Activated CD8-positive, alpha-beta T cell treated with anti-CD3 and anti-CD28 coated beads, Interleukin-2, amount 10 ng/mL, durations not matched to agents 7 days and 5 days (primary cell): ENCODE measurements around the gene ZNF514. TPM values are rescaled to one million over a fixed set of nuclear protein-coding genes. Genes with fewer than 3 reads are reported as not detected.

Experiments used
- ATAC-seq: fragments of 150-1000 bp; cut with Tn5 transposase; one replicate; pipeline ENCODE4 v1.10.0; 2021; ENCODE audit warnings: moderate library complexity
- CTCF ChIA-PET: fragments of 350-600 bp; sonication (Branson Sonifier 250); formaldehyde crosslinking; loops from one replicate; lab custom pipeline; 2021; ENCODE audit warnings: antibody characterized with exemption; lab: Charles Lee
- POLR2A ChIA-PET: fragments of 350-600 bp; sonication (Branson Sonifier 250); formaldehyde crosslinking; loops from one replicate; lab custom pipeline; 2021; ENCODE audit warnings: antibody characterized with exemption; lab: Charles Lee
- DNase-seq: peaks from one replicate; pipeline ENCODE4 v3.0.0-alpha.2; 2020
- H3K27ac Mint-ChIP-seq: one replicate; pipeline ENCODE4 v1.8.0; 2021; ENCODE audit warnings: mild to moderate bottlenecking, mixed read lengths
- H3K27me3 Mint-ChIP-seq: one replicate; pipeline ENCODE4 v1.8.0; 2021; ENCODE audit warnings: low read depth, mixed read lengths
- H3K36me3 Mint-ChIP-seq: one replicate; pipeline ENCODE4 v1.8.0; 2021; ENCODE audit warnings: low read depth, mixed read lengths
- H3K4me1 Mint-ChIP-seq: one replicate; pipeline ENCODE4 v1.8.0; 2021; ENCODE audit warnings: low read depth, mixed read lengths
- H3K4me3 Mint-ChIP-seq: one replicate; pipeline ENCODE4 v1.8.0; 2021; ENCODE audit warnings: mild to moderate bottlenecking, mixed read lengths
- H3K9me3 Mint-ChIP-seq: one replicate; pipeline ENCODE4 v1.8.0; 2022; ENCODE audit warnings: mixed read lengths; ENCODE audit not compliant: insufficient read depth
- total RNA-seq, 2 experiments: library from RNA; stranded (reverse); gene quantifications; one replicate each; pipeline ENCODE4 v1.2.3, GENCODE V29; 2021

ZNF514 gene
- total RNA-seq, 2 experiments from 2014 or later: 16.3 to 17.4 TPM

GRCh38 chr2:95174031-95174542 is 14.4 kb upstream of the ZNF514 start:
- Mint-ChIP-seq H3K27ac (no peak overlapping the region), H3K27me3 (no peaks in the 10 kb centered on the region), H3K9me3 (no peaks in the 10 kb centered on the region), H3K4me3 (no peak overlapping the region), H3K4me1 (no peaks in the 10 kb centered on the region), H3K36me3 (peaks cover 25% of the 10 kb centered on the region)
- ATAC-seq (no peak), DNase-seq (no peak)
- ChIA-PET CTCF (no interaction called here), POLR2A (no interaction called here)

GRCh38 chr2:95171902-95172301 is 12.3 kb upstream of the ZNF514 start:
- Mint-ChIP-seq H3K27ac (no peak overlapping the region), H3K9me3 (no peaks in the 10 kb centered on the region), H3K27me3 (no peaks in the 10 kb centered on the region), H3K4me1 (peaks cover under 1% of the 10 kb centered on the region), H3K4me3 (no peak overlapping the region), H3K36me3 (peaks cover 7% of the 10 kb centered on the region)
- no peak for ATAC-seq
- POLR2A ChIA-PET: no interaction called here
- CTCF ChIA-PET: no interaction called here
- DNase-seq: no peak

DNA sequence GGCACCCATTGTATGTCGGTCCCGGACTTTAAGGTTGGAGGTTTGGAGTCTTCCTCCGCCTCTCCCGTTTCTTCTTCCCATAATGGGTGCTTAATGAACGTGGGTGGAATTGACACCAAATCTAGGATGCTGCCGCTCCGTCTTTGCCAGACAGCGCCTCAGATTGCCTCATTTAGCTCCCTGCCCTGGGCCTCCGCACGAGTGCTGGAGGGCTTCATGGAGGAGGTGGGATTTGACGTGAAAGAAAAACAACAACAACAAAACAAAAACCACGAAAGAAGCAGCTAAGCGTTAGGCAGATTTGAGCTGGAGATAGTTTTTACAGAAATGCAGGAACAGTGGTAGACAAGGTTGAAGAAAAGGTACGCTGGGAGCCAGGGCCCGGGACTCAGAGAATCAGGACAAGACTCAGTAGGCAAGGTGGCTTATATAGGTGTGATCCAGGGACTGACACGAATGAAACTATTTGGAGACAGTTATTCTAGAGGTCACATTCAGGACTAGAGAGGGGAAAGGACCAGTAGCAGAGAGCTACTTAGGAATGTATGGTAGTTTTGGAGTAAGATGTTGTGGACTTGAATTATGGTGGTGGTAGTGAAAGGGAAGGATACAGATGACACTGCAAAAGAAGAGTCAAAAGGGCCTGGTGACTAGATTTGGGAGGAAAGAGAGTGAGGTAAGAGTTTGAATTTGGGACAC is 6.6 kb upstream of the ZNF514 start:
- ChIA-PET CTCF (interaction anchor here (1.0 to 3.1 kb wide), 5 partner anchors 16 to 143 kb away, joined by 3 to 16 read pairs (median 7); partner anchors contain the start of gene MRPS5), POLR2A (interaction anchor here (0.5 to 2.0 kb wide), 2 partner anchors 30 to 45 kb away, joined by 3 to 11 read pairs; partner anchors contain the start of gene MRPS5)
- Mint-ChIP-seq H3K4me3 (peak overlapping the region; percentile 93), H3K27ac (peak overlapping the region; percentile 96), H3K27me3 (no peaks in the 10 kb centered on the region), H3K9me3 (no peaks in the 10 kb centered on the region), H3K4me1 (peaks cover 27% of the 10 kb centered on the region), H3K36me3 (peaks cover 19% of the 10 kb centered on the region)
- ATAC-seq (peak; percentile 27), DNase-seq (no peak)

DNA sequence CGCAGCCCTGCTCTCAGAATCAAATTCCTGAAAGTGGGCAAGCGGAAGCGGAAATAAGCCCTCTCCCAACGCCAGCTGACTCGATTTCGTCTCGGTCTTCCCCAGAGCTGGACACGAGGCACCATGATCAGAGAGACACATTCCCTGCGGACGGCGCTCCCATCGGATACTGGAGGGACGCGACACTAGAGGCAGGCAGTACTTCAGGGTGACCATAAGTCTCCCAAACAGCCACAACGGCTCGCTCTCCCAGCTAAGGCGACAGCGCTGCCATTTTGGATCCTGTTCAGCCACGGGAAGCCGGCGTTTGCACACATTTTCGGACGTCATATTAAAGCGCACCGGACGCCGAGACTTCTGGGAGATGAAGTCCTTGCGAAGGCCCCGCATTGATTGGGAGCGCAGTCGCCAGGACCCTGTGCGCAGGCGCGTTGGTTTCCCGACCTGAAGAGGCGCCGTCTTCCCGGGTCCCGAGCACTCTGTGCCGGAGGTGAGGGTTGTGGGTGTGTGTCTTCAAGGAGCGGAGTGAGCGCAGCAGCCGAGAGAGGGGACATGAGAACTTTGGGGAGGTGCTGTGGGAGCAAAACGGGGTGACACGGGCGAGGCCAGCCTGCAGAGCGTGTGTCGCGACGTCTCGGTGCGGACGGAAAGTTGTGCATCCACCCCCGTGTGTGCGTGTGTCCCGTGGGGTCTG is 5.9 kb upstream of the ZNF514 start, which contains the start of gene ZNF2:
TSS of gene ZNF2 (plus strand) at position 439 of the 694 bp plus-strand sequence. CDS start 10,418 bp downstream, outside the sequence.
- peak within 1 kb of the TSS; percentile 96 for H3K27ac Mint-ChIP-seq
- ATAC-seq (peak; percentile 98), DNase-seq (peak; percentile 98)
- H3K4me3 Mint-ChIP-seq: peak within 1 kb of the TSS; percentile 93
- peaks cover 27% of the 10 kb centered on the region for H3K4me1 Mint-ChIP-seq
- POLR2A ChIA-PET: interaction anchor here (0.5 to 2.0 kb wide), 3 partner anchors 30 to 46 kb away, joined by 3 to 11 read pairs (median 3); partner anchors contain the start of gene MRPS5
- no peaks in the 10 kb centered on the region for H3K9me3 Mint-ChIP-seq
- CTCF ChIA-PET: interaction anchor here (0.8 to 3.1 kb wide), 6 partner anchors 44 to 208 kb away, joined by 4 to 16 read pairs (median 6); partner anchors contain the start of gene MRPS5
- H3K36me3 Mint-ChIP-seq: peaks cover 19% of the 10 kb centered on the region
- no peaks in the 10 kb centered on the region for H3K27me3 Mint-ChIP-seq

GRCh38 chr2:95165030-95165370 is 5.4 kb upstream of the ZNF514 start:
- POLR2A ChIA-PET: interaction anchor here (0.7 to 2.0 kb wide), 2 partner anchors 43 to 47 kb away, joined by 3 to 11 read pairs; partner anchors contain the start of gene MRPS5
- CTCF ChIA-PET: interaction anchor here (0.8 to 3.1 kb wide), 6 partner anchors 44 to 208 kb away, joined by 4 to 16 read pairs (median 6); partner anchors contain the start of gene MRPS5
- Mint-ChIP-seq H3K4me3 (peak overlapping the region; percentile 93), H3K27me3 (no peaks in the 10 kb centered on the region), H3K9me3 (no peaks in the 10 kb centered on the region), H3K36me3 (peaks cover 19% of the 10 kb centered on the region), H3K4me1 (peaks cover 30% of the 10 kb centered on the region), H3K27ac (peak overlapping the region; percentile 96)
- ATAC-seq (peak; percentile 10), DNase-seq (no peak)

DNA sequence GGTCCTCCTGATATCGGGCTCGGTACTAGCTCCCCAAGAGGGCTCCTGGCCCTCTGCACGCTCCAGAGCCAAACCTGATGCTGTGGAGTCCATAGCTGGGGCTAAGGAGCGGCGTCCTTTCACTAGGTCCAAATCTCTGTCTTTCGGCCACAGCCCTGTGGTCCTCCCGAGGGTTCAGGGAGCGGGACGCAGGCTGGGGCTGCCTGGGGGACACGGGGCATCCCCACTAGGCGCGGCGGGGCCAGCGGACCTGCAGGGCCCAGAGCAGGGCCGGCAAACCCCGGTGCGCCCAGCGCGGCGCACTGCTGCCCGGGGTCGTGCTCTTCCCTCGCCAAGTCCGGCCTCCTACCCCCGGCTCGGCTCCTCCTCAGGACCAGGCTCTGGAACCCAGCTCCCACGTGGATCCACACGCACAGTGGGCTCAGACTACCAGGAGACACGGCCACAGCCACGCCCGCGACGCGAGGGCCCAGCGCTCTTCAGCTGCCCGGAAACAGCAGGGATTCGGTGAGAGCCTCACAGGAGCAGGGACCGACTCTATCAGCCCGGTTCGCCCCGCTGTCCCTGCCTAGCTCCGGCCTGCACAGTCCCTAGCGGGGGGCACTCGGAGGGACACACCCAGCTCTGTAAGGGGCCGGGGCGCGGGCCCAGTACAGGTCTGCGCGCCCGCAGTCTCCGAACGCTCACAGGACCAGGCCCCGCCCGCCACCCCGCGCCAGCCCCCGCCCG is 593 bp downstream of the ZNF514 start:
- peak overlapping the region; percentile 81 for H3K4me3 Mint-ChIP-seq
- ChIA-PET CTCF (interaction anchor here (0.8 to 3.1 kb wide), 6 partner anchors 10 to 136 kb away, joined by 3 to 14 read pairs (median 4); no protein-coding TSS in a partner anchor), POLR2A (interaction anchor here (1.1 to 2.9 kb wide), 4 partner anchors 36 to 136 kb away, joined by 3 to 13 read pairs (median 3); partner anchors contain the start of gene MRPS5)
- H3K9me3 Mint-ChIP-seq: peaks cover 12% of the 10 kb centered on the region
- peak; percentile 75 for ATAC-seq
- H3K27me3 Mint-ChIP-seq: no peaks in the 10 kb centered on the region
- H3K4me1 Mint-ChIP-seq: peaks cover 21% of the 10 kb centered on the region
- peaks cover 37% of the 10 kb centered on the region for H3K36me3 Mint-ChIP-seq
- DNase-seq: peak; percentile 40
- H3K27ac Mint-ChIP-seq: peak overlapping the region; percentile 83

DNA sequence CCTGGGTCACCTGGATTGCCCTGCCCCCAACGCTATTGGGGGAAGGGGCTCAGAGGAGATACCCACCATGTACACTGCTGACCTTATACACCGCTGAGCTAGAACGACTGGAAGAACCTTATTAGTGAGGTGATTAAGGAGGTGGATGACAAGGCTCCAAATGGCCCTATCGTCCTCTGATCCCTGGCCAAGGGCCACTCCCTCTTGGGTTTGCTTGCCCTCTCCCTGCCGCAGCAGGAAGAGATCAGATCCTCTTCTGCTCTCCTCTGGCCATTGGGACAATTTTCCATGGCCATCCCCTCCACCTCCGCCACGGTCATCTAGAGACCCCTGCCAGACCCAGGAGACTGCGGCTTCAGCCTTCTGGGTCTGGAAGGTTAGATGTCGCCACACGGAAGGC is 1.2 kb downstream of the ZNF514 start:
- peaks cover 19% of the 10 kb centered on the region for H3K4me1 Mint-ChIP-seq
- ATAC-seq: no peak
- H3K36me3 Mint-ChIP-seq: peaks cover 42% of the 10 kb centered on the region
- POLR2A ChIA-PET: interaction anchor here (1.1 to 2.9 kb wide), 2 partner anchors 38 to 43 kb away, joined by 3 to 13 read pairs; partner anchors contain the start of gene MRPS5
- peaks cover 12% of the 10 kb centered on the region for H3K9me3 Mint-ChIP-seq
- H3K27me3 Mint-ChIP-seq: no peaks in the 10 kb centered on the region
- peak overlapping the region; percentile 81 for H3K4me3 Mint-ChIP-seq
- CTCF ChIA-PET: interaction anchor here (1.5 to 3.1 kb wide), 3 partner anchors 11 to 136 kb away, joined by 4 to 14 read pairs (median 7); no protein-coding TSS in a partner anchor
- no peak overlapping the region for H3K27ac Mint-ChIP-seq
- DNase-seq: no peak

DNA sequence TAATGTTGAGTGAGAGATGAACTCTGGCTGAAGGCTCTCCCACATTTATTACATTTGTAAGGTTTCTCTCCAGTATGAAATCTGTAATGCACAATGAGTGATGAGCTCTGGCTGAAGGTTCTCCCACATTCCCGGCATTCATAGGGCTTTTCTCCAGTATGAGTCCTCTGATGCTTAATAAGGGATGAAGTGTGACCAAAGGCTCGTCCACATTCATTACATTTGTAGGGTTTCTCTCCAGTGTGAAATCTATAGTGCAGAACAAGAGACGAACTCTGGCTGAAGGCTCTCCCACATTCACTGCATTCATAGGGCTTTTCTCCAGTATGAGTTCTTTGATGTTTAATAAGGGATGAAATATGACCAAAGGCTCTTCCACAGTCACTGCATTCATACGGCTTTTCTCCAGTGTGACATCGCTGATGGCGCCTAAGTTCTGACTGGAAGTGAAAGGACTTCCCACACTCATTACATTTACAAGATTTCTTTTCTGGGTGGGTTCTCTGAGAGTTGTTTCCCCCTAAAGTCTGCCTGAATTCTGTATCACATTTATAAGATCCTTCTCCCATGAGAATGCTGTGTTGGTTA is 10.2 kb downstream of the ZNF514 start:
- no peak overlapping the region for H3K27ac Mint-ChIP-seq
- H3K27me3 Mint-ChIP-seq: no peaks in the 10 kb centered on the region
- H3K36me3 Mint-ChIP-seq: peaks cover 74% of the 10 kb centered on the region
- H3K4me3 Mint-ChIP-seq: no peak overlapping the region
- no peak for DNase-seq
- no peak for ATAC-seq
- H3K9me3 Mint-ChIP-seq: peaks cover 57% of the 10 kb centered on the region
- ChIA-PET CTCF (no interaction called here), POLR2A (no interaction called here)
- no peaks in the 10 kb centered on the region for H3K4me1 Mint-ChIP-seq

GRCh38 chr2:95143838-95144237 is 15.8 kb downstream of the ZNF514 start:
- CTCF ChIA-PET: no interaction called here
- DNase-seq (no peak), ATAC-seq (no peak)
- Mint-ChIP-seq H3K9me3 (peaks cover 60% of the 10 kb centered on the region), H3K27ac (no peak overlapping the region), H3K4me1 (no peaks in the 10 kb centered on the region), H3K36me3 (peaks cover 30% of the 10 kb centered on the region), H3K4me3 (no peak overlapping the region), H3K27me3 (no peaks in the 10 kb centered on the region)
- POLR2A ChIA-PET: no interaction called here

GRCh38 chr2:95138702-95139101 is 20.9 kb downstream of the ZNF514 start:
- Mint-ChIP-seq H3K9me3 (peaks cover 26% of the 10 kb centered on the region), H3K4me3 (no peak overlapping the region), H3K27ac (no peak overlapping the region), H3K27me3 (no peaks in the 10 kb centered on the region), H3K36me3 (peaks cover 9% of the 10 kb centered on the region), H3K4me1 (no peaks in the 10 kb centered on the region)
- ChIA-PET CTCF (no interaction called here), POLR2A (no interaction called here)
- no peak for DNase-seq
- ATAC-seq: no peak
